ENCODE results near the gene NPAS2.

DNA sequence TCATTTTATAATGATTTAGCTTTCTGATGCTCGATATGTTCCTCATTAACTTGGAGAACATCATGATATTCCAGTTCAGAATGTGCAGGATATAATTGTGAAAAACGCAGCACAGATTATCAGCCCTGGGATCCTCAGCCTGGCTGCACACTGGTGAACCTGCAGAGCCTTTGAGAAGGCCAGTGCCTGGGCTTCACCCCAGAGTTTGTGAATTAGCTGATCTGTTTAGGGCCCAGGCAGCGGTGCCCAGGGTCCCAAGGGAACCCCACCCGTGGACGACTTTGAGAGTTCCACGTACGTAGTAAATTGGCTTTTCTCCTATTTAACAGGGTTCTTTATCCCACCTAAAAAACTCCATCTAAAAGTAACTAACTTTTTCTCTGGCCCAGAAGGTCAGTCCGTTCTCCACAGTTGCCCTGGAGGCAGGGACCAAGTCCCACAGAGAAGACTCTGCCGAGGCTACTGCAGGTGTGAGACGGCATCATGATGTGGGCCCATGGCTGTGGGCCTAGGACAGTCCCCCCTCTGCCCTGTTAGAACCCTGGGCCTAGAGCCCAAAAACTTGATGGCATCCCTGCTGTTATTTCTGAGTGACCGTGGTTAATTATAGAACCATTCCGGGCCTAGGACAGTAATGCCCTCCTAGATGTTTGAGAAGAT is 142.6 kb downstream of the NPAS2 start:
- TF ChIP-seq, protein P1, sequence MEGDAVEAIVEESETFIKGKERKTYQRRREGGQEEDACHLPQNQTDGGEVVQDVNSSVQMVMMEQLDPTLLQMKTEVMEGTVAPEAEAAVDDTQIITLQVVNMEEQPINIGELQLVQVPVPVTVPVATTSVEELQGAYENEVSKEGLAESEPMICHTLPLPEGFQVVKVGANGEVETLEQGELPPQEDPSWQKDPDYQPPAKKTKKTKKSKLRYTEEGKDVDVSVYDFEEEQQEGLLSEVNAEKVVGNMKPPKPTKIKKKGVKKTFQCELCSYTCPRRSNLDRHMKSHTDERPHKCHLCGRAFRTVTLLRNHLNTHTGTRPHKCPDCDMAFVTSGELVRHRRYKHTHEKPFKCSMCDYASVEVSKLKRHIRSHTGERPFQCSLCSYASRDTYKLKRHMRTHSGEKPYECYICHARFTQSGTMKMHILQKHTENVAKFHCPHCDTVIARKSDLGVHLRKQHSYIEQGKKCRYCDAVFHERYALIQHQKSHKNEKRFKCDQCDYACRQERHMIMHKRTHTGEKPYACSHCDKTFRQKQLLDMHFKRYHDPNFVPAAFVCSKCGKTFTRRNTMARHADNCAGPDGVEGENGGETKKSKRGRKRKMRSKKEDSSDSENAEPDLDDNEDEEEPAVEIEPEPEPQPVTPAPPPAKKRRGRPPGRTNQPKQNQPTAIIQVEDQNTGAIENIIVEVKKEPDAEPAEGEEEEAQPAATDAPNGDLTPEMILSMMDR (IDR thresholded peaks at IDR 0.05): no peak
- TF ChIP-seq EP300 (IDR thresholded peaks at IDR 0.05): no peak

Data from tibial nerve (tissue), 4 donors.